ENCODE data around the gene SOX5.

DNA sequence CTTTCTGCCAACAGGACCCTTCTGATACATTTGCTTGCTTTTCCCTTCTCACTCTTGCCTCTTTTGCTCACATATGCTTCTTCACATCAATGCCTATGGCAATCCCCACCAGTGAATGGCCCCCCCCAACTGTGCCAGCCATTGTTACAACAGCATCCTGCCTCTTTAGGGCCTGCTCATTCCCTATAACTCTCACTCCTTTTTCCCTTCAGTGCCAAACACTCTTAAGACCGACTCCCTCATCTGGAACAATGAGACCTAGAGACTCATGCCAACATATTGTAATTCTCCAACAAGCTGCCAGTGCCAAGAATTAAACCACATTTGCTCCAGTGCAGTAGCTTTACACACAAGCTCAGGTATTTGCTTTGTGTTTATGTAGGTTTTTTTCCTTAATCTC is 189.0 kb downstream of the SOX5 start:
- TF ChIP-seq, protein P1, sequence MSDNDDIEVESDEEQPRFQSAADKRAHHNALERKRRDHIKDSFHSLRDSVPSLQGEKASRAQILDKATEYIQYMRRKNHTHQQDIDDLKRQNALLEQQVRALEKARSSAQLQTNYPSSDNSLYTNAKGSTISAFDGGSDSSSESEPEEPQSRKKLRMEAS (IDR thresholded peaks at IDR 0.05; ENCODE audit: low read depth): no peak
- TF ChIP-seq, protein P2, sequence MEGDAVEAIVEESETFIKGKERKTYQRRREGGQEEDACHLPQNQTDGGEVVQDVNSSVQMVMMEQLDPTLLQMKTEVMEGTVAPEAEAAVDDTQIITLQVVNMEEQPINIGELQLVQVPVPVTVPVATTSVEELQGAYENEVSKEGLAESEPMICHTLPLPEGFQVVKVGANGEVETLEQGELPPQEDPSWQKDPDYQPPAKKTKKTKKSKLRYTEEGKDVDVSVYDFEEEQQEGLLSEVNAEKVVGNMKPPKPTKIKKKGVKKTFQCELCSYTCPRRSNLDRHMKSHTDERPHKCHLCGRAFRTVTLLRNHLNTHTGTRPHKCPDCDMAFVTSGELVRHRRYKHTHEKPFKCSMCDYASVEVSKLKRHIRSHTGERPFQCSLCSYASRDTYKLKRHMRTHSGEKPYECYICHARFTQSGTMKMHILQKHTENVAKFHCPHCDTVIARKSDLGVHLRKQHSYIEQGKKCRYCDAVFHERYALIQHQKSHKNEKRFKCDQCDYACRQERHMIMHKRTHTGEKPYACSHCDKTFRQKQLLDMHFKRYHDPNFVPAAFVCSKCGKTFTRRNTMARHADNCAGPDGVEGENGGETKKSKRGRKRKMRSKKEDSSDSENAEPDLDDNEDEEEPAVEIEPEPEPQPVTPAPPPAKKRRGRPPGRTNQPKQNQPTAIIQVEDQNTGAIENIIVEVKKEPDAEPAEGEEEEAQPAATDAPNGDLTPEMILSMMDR (IDR thresholded peaks at IDR 0.05): no peak
- no peak for TF ChIP-seq EZH2phosphoT487 (IDR thresholded peaks at IDR 0.05; ENCODE audit: borderline replicate concordance, low read depth)
- no peak for TF ChIP-seq JUND (IDR thresholded peaks at IDR 0.05)
- TF ChIP-seq CHD2 (IDR thresholded peaks at IDR 0.05; ENCODE audit: low read length, partially characterized antibody): no peak
- TF ChIP-seq POLR2AphosphoS5 (IDR thresholded peaks at IDR 0.05; ENCODE audit: low read depth, low read length): no peak
- no peak for TF ChIP-seq GABPA (IDR thresholded peaks at IDR 0.05; ENCODE audit: low read depth)
- no peak for TF ChIP-seq RAD21 (IDR thresholded peaks at IDR 0.05; ENCODE audit: low read length)

Data from SK-N-SH (cell line).